Glomerular visceral epithelial cell (primary cell): ENCODE measurements around the gene ERICH3.

Experiments used
- DNase-seq: peaks from one replicate; pipeline ENCODE4 v3.0.0-alpha.2; 2016; ENCODE audit errors: extremely low spot score

The ERICH3 gene

DNA sequence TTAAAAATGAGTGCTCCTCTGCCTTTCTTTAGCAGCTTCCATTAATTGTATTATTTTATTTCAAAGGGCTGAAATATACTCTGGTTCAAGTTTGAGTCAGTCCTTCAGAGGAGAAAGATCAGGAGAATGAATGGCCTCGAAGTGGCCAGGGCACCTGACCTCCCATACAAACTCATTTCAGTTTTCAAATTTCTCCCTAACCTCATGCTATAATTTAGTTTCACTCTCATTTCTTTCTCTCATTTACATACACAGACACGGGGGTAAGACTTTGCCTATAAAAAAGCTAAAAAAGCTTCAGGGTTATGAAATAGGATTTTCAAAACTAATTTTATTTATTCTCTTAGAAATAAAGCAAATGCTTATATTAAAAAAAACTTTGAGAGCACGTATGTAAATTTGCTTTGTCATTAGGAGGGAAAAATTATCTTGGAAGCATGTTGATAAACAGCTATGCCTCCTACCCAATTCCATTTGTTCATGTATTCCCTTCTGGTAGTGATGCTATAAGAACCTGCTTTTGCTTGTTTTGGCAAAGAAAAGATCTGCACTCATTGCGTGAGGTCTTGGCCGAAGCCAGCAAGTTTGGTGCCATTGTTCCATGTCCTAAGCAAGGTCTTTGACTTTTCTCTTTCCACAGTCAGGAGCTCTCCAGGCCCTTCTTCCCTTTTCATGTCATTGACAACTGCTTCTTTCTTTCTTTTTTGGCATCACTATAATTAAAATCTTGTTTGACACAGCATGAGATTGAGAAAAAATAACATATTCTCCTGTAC lies 80.8 kb downstream of the ERICH3 start:
- DNase-seq, result no peak

- DNase-seq, result no peak
These were observed 81.6 kb downstream of the ERICH3 start for GRCh38 chr1:74591949-74592348.

GRCh38 chr1:74590288-74590687 lies 83.3 kb downstream of the ERICH3 start:
- no peak for DNase-seq

DNA sequence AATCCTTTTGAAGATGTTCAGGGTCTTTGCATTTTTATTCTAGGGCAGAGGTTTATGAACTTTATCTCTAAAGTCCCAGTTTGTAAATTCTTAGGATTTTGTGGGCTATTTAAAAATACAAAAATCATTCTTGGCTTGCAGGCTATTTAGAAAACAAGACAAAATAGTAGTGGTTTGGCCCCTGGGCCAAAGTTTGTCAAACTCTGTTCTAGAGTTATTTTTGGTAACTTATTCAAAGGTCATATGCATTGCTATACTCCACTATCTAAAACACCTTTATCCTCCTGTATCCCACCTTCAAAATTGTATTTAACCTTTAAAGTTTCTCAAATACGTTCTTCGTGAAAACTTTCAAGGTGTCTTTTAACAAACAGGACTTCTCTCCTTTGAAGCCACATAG lies 85.7 kb downstream of the ERICH3 start:
- DNase-seq, result no peak

DNA sequence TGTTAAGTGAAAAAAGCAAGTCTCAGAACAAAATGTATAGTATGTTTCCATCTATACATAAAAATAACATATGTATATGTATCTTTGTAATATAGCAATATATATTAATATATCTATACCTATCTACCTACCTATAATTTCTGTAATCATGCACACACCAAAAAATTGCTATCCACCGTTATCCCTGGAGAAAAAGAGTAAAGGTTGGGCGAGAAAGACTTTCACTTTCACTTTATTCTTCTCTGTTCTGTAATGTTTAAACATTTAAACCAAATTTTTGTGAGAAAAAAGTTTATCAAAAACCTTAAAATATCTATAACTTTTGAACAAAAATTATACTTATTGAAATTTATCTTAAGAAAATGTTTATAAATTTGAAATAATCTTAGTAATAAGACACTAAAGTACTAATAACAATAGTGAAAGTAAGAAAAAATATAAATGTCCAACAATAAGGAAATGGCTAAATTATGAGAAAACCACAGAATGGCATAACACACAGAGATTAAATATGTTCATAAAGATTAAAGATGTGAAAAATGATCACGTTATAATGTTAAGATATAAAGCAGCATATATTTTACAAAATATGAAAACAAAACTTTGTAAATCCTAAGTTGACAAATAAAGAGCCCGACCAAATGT lies 87.2 kb downstream of the ERICH3 start:
- no peak for DNase-seq

DNA sequence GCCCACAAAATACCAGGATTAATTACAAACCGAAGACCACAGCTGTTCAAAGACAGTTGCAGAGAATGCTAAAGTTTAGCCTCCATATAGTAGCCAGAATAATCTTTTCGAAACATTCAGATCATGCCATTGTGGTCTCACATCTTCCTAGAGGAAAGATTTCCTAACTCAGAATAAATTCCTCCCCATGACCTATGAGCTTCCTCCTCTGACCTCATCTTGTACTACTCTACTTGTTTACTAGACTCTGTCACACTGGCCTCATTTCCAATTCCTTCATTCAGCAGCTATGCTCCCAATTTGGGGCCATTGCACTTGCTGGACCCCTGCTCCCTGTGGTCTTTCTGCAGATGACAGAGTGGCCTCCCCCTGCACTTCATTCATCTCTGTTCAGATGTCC lies 89.4 kb downstream of the ERICH3 start:
- DNase-seq, result no peak

DNA sequence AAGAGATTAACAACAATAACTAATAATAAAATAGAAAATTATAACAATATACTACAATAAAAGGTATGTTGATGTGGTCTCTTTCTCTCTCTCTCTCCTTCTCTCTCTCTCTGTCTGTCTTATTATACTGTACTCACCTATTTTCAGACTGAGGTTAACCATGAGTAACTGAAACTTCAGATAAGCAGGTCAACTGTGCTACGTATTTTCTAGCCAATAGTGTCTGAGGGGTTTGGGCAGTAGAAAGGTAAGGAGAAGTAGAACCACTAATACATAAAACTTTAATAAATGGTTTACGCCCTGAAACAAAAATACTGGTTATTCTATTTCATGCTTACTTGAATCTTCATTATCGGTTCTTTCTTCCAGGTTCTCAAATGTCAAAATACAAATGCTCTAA lies 90.2 kb downstream of the ERICH3 start:
- DNase-seq, result no peak

GRCh38 chr1:74579425-74579824 lies 94.2 kb downstream of the ERICH3 start:
- no peak for DNase-seq

GRCh38 chr1:74578101-74578500 lies 95.5 kb downstream of the ERICH3 start:
- DNase-seq, result no peak

DNA sequence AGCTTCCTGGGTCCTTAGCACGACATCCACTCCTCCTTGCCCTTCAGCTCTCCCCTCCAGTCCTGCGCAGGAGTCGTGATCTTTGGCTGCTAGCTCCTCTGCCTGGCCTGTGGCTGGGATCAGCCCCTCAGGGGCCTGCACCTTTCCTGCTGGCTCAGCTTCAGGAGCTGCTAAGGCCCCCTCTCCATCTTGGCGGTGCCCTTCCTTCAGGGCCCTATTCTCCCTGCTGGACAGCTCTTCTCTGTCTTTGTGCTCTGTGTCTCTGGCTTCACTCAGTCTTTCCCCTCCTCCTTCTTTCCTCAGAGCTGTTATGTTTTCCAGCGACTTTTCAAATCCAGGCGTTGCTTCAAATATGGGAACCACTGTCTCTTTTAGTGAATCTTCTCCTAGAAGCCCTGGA lies 101.7 kb downstream of the ERICH3 start:
- DNase-seq, result no peak

DNA sequence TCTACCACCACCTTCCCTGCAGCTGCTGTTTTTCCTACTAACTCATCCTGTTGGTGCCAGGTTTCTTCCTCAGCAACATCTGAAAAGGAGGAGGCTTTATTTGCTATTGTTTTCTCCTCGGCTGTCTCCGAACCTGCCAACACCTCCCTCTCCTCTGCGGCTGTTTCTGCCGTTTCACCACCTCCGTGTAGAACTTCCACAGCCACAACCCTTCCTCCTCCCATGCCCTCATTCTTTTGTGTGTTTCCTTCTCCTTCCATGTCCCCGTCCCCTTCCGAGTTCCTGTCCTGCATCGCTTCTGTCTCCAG lies 102.1 kb downstream of the ERICH3 start:
- no peak for DNase-seq

GRCh38 chr1:74570797-74571492 lies 102.6 kb downstream of the ERICH3 start:
- no peak for DNase-seq

- DNase-seq, result no peak
These were observed 123.7 kb downstream of the ERICH3 start for GRCh38 chr1:74549932-74550331.

- DNase-seq, result no peak
These were observed 124.4 kb downstream of the ERICH3 start for GRCh38 chr1:74548961-74549750.

- DNase-seq, result no peak
These were observed 127.8 kb downstream of the ERICH3 start for GRCh38 chr1:74545821-74546220.

GRCh38 chr1:74534241-74534640 lies 139.4 kb downstream of the ERICH3 start:
- no peak for DNase-seq

DNA sequence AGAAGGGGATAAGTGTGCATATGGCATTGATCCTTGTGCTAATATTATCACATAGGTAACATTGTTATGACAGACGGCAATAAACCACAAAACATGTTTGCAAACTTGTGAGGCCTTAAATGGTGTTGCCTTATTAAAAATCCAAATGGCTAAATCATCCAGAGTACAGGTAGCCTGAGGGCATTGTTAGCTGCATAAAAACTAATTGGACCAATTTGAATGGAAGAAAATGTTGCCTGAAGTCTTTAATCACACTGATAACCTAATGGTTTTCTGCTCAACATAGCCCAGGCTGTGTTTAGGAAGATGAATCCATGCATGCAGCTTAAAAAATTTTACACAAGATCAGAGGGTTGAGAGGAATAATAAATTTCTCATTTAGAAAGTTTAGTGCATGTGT lies 141.8 kb downstream of the ERICH3 start:
- no peak for DNase-seq

DNA sequence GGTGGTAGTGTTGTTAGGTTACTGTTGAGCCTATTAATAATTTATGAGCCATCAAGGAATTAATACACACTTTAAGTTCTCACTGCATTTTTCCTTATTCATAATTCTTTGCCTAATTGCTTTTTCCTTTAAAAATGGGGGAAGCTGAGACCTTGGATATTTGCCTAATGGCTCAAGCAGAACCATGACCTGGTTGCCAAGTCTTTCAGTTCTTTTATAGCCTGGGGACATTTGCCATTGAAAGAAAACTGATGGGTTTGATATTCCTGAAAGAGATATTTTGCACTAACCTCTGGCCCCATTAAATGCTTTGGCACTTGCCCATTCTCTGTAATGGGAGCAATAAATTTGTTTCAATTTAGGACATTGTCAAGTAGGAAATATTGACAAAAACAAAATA lies 142.7 kb downstream of the ERICH3 start:
- no peak for DNase-seq

- no peak for DNase-seq
These were observed 145.5 kb downstream of the ERICH3 start for GRCh38 chr1:74528123-74528522.

DNA sequence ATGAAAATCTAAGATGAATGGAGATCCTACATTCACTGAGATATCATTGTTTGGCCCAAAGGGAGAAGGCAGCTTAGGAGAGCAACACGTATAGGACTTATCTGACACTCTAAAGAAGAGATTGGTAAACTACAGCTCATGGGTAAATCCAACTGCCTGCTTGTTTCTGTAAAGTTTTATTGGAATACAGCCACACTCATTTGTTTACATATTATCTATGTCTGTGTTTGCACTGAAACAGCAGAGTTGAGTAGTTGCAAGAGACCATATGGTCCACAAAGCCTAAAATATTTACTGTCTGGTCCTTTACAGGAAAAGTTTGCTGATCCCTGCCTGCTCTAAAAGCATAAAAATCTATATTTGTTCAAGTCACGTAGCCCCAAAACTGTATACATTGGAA lies 146.9 kb downstream of the ERICH3 start:
- DNase-seq, result no peak

DNA sequence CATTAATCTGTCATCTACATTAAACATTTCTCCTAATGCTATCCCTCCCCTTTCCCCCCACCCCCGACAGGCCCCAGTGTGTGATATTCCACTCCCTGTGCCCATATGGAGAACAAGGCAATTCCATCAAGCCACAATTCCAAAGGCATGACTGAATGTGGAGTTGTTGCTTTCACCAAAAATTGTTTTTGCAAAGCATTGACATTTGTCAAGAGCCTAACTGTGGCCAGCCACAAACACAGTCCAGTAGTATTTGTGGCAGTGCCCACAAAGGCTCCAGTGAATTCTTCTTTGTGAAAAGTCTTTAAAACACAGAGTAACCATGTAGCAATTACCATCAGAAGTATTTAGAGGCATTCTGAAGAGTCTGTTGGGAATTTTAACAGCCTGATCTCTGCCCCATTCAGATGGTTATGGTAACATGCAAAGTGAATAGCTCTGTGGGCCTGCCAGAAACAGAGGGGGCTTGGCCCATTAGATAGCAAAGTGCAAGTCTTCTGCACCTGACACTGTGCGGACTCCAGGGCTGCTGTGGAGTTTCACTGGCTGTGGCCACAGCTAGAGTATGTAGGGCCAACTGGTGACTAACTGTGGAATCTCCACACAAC lies 149.6 kb downstream of the ERICH3 start:
- DNase-seq, result no peak

DNA sequence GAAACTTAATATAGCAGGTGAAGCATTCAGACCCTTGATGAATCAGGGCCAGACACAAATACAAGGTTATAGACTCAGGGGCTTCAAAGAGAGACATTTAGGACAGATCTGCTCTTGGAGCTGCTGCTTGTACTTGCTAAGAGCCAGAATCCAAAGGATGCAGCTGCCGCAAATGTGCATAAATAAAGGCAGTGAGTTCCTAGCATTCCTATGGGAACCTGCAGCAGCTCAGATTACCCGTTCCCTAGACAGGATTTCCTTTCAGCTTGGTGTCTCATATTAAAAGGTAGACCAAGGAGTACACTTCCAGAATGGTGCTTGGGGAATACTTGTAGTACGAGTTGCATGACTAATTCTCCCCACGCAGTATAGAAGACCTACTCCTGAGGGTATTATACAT lies 151.4 kb downstream of the ERICH3 start:
- DNase-seq, result no peak
